Mononuclear cell (primary cell): ENCODE data around the gene JAK1. TPM values are rescaled to one million over a fixed set of nuclear protein-coding genes. Genes with fewer than 3 reads are reported as not detected.

Experiments
- H3K27me3 ChIP-seq: 2 replicates; pipeline ENCODE4 v1.6.0; 2011; ENCODE audit warnings: low read length, control low read depth; ENCODE audit not compliant: insufficient read depth
- H3K4me1 ChIP-seq: 2 replicates; pipeline ENCODE4 v1.5.1; 2011; ENCODE audit warnings: mild to moderate bottlenecking, low read length, control low read depth; ENCODE audit not compliant: insufficient read depth
- H3K4me3 ChIP-seq: 2 replicates; pipeline ENCODE4 v1.5.1; 2011; ENCODE audit warnings: mild to moderate bottlenecking, low read length, moderate library complexity
- H3K9me3 ChIP-seq: 2 replicates; pipeline ENCODE4 v1.5.1; 2011; ENCODE audit warnings: low read depth, mild to moderate bottlenecking, control low read depth, low read length
- total RNA-seq: library from RNA; depleted of rRNA; stranded (reverse); fragments of >200 nt; gene quantifications from one replicate; pipeline ENCODE4 v1.2.3, GENCODE V29; 2012

JAK1 gene
- total RNA-seq, 1 donor, result 345 TPM

DNA sequence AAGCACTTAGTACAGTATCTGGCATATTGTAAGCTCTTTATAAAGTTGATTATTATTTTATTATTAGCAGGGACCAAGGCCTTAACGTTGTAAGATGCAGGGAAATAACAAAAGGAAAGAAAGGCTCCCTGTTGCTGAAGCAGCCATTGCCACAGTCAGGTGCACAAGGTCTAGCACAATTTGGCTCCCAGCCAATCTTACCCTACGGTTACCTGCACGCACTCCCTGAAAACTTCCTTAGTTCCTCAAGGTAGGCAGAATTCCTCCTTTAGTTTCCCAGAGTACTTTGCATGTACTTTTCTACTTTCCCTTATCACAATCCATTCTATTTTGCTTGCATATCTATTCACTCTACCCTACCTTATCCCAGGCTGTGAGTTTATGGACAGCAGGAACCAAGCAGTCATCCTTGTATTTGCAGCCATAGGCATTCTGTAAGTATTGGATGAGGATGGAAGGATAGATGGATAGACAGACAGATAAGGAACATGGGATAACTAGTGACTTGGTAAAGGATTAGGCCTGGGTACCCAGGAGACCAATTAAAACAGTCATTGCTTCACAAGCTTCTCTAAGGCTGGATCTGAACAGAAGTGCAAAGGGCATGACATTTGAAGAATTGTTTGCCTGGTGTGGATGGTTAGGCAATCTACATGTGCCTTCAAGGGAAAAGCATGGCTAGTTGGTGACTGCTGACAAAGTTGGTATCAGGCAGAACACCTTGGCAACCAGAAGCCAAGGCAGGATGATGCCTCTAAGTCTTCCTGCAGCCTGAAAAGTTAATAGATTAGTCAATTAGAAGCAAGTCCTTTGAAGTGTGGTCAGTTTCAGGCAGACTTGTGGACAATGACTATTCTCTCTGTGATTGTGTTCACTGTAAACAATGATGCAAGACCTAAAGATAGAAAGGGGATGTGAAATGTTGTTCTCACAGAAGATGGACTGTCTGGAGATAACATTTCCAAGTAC, 20.8 kb upstream of the JAK1 start:
- Histone ChIP-seq H3K9me3 (no peaks in the 10 kb centered on the region), H3K4me1 (peaks cover 20% of the 10 kb centered on the region), H3K4me3 (no peak overlapping the region), H3K27me3 (no peaks in the 10 kb centered on the region)

DNA sequence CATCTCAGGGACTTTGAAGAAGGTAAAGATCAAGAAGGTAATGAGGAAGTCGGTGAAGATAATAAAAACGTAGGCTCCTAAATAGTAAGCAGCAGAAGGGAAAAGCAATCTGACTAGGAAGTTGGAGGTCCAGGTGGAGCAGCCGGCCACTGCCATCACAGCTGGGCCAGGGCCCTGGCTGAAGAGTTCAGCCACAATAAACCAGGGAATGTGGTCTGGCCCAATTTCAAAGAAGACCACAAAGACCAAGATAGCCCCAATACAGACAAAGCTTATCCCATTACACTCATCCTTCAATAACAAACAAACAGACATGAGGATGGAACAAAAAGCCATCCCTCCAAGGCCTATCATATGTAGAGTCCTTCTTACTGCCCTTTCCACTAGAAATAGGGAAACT, 18.4 kb upstream of the JAK1 start:
- no peak overlapping the region for H3K4me3 ChIP-seq
- peaks cover 20% of the 10 kb centered on the region for H3K4me1 ChIP-seq
- no peaks in the 10 kb centered on the region for H3K9me3 ChIP-seq

DNA sequence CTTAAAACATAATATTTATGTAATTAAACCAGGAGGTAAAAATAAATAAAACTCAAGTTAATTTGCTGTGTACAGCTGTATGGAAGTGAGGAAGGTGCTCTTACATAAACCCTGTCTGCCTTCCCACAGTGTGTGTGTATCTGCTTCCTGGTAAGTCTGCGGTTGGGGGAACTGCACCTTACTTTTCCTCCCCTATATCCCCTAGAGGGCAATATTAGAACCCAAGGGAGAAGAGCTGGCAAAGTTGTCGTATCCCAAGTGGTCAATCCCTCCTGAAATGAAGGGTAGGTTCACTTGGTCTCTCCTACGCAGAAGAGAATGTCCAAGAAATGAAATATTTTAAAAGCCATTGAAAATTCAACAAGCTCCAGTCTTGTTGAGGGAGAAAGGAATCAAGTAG, 17.8 kb upstream of the JAK1 start:
- H3K9me3 ChIP-seq, result no peaks in the 10 kb centered on the region
- H3K27me3 ChIP-seq, result no peaks in the 10 kb centered on the region
- H3K4me1 ChIP-seq, result peaks cover 20% of the 10 kb centered on the region
- no peak overlapping the region for H3K4me3 ChIP-seq

More for the DNA sequence above, 18.4 kb upstream of the JAK1 start:
- H3K27me3 ChIP-seq, result no peaks in the 10 kb centered on the region

DNA sequence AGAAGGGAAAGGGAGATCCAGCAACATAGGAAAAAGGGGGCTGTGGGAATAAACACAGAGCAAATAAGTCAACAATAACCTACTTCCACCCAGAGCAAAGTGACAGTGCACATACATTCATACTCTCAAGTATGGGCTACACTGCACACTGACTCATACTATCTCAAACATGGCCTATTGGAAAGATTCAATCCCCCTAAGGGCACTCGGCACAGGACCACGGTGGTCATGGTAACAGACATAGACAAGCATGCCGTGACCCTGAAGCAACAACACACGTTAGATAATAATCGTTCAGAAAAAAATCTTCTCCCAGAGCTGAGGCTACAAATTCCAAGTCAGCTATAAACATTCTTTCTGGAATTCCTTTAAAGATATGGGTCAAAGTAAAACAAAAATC, 16.8 kb upstream of the JAK1 start:
- H3K4me3 ChIP-seq, result no peak overlapping the region
- H3K27me3 ChIP-seq, result no peaks in the 10 kb centered on the region
- H3K9me3 ChIP-seq, result no peaks in the 10 kb centered on the region
- peaks cover 16% of the 10 kb centered on the region for H3K4me1 ChIP-seq

DNA sequence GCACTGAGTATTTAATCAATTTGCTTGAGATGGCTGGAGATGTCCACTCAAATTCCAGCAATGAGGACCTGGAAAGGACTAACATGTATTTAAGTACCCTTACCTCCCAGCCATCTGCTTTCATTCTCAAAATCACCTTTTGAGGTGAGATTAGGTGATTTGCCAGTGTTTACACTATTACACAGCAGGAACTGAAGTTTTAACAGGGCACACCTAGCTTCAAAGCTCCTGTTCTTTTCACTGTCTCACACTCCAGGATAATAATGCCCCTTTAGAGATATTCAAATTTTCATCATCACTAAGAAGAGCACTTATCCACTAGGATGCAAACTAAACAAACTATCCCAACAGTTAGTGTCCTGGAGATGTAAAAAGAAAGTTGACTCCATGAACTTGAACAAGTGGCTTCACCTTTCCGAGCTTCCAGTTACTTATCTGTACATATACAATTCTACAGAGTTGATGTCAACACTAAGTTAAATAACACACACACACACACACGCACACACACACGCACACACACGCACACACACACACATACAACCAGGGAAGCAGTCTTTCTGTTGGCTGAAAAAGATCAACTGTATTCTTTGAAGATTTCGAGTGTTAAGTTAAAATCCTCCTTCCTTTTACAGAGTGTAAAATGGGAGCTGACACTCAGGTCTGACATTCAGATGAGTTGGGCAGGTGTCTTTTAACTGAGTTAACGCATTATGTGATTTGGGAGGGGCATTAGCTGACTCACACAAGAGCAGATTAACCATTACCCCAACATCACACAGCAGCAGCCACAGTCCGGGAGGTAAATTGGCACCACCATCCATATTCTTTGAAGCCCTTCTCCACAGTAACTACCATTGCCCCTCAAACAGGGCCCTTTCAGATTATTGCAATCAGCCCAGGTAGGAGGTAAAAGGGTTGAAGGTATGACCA, 15.5 kb upstream of the JAK1 start:
- H3K4me1 ChIP-seq, result peaks cover 4% of the 10 kb centered on the region
- H3K27me3 ChIP-seq, result no peaks in the 10 kb centered on the region
- H3K9me3 ChIP-seq, result no peaks in the 10 kb centered on the region
- H3K4me3 ChIP-seq, result no peak overlapping the region

DNA sequence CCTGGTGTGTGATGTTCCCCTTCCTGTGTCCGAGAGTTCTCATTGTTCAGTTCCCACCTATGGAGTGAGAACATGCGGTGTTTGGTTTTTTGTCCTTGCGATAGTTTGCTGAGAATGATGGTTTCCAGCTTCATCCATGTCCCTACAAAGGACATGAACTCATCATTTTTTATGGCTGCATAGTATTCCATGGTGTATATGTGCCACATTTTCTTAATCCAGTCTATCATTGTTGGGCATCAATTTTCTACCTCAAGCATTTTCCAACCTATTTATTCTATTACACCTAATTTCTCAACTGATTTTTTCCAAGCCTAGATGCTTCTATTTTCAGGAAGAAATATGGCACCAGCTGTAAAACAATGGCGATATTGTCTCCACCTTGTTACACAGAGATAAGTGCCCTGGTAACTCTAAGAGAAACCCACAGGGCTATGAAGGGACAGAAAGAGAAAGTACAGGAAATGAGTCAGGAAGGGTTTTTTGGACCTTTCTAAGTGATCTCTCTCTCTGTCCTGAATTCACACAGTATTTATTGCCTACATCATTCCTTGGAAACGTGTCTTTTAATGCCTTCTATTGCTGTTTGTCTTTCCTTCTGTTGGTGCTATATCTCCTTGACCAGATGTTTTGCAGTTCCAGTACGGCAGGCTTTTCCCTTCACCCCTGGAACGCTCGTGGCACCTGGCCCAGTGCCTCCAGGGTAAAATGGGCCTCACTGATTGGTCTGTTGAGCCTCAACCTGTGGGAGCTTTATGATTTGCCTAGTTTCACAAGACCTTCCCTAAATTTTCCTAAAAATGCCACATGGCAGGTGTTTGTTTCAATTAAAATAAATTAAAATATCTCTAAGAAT, 14.6 kb upstream of the JAK1 start:
- no peaks in the 10 kb centered on the region for H3K4me1 ChIP-seq
- no peaks in the 10 kb centered on the region for H3K9me3 ChIP-seq
- no peaks in the 10 kb centered on the region for H3K27me3 ChIP-seq
- H3K4me3 ChIP-seq, result no peak overlapping the region

DNA sequence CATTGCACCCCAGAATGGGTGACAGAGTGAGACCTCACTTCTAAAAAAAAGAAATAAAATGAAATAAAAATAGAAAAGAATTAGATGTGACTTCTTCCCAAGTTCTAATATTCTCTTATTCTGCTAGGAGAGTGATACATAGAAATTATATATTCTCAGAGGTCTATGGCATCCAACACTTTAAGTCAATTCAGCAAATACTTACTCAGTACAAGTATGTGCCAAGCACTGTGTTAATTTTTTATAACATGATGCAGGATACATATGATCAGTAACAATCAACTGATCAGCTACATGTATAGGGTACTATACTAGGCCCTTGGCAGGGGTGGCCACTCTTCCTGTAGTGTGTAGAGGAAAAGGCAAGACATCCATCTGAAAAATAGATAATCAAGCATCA, 13.0 kb upstream of the JAK1 start:
- Histone ChIP-seq H3K4me3 (no peak overlapping the region), H3K27me3 (no peaks in the 10 kb centered on the region), H3K4me1 (no peaks in the 10 kb centered on the region), H3K9me3 (no peaks in the 10 kb centered on the region)

DNA sequence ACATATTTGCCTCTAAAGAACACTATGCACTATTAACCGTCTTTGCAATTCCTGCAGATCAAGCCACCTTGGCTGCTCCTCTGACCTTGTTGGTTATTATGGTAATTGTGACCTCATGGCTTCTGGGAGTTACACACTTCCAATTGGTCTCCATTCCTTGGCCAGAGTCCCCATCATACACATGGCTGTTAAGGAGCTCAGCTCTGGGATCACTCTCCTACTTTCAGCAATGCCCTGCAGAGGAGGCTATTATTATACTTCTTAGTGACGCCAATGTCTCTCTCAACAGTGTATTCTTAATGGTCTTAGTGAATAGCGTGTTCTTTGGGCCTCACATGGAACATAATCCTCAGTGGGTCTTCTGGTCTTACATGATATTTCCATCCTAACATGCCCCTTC, 10.0 kb upstream of the JAK1 start:
- Histone ChIP-seq H3K9me3 (no peaks in the 10 kb centered on the region), H3K4me3 (no peak overlapping the region), H3K4me1 (no peaks in the 10 kb centered on the region), H3K27me3 (no peaks in the 10 kb centered on the region)

DNA sequence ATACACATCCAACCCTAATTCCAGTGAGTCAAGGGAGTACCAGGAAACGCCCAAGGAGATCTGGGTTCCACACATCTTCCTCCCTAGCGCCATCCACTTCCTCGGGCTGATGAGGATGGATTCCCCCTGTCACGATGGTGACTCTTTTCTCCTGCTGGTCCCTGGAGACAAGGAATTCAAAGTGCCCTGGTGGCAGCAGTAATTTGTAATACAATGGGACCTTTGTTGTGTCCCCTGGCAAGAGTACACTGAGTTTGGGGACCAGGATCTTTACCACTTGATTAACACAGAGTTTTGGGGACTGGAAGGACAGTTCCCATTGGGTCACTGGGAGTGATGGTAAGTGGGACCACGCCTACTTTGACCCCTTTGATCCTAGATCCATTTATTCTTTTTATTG, 9.4 kb upstream of the JAK1 start:
- no peaks in the 10 kb centered on the region for H3K9me3 ChIP-seq
- no peaks in the 10 kb centered on the region for H3K4me1 ChIP-seq
- no peak overlapping the region for H3K4me3 ChIP-seq
- no peaks in the 10 kb centered on the region for H3K27me3 ChIP-seq

DNA sequence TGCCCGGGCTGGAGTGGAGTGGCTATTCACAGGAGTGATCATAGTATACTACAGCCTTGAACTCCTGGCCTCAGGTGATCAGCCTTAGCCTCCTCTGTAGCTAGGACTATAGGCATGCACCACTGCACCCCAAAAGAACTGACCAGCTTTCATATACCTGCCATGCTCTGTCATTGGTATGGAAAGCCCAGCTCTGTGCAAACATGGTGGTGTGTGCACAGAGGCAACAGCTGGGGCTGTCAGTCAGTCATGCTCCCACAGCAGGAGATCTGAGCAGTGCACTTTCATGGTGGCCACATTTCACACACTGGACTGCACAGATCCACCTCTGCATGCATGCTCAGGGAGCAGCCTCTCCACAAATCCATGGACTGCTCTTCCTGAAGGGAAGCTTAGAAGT, 8.8 kb upstream of the JAK1 start:
- Histone ChIP-seq H3K9me3 (no peaks in the 10 kb centered on the region), H3K4me3 (no peak overlapping the region), H3K27me3 (no peaks in the 10 kb centered on the region), H3K4me1 (no peaks in the 10 kb centered on the region)

DNA sequence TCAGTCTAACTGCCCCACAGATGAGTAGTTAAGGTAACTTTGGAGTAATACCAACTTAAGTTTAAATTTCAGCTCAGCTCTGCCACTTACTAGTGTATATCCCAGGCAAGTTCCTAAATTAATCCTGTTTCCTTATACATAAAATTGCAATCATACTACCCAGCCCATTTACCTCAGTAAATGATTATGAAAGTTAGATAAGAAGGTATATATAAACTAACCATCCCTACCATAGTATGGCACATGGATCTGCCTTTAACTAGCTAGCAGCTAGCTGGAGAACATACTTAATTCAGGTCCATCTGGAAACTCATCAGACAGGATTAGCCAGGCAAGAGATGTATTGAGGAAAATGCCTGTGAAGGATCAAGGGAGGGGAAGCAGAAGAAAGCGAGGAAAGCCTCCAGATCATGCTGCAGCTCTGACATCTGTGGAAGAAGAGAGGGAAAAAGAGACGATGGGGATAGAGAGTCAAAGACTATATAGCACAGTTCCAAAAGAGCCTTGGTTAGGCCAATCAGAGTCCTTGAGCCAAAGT, 8.0 kb upstream of the JAK1 start:
- no peaks in the 10 kb centered on the region for H3K27me3 ChIP-seq
- H3K4me1 ChIP-seq, result no peaks in the 10 kb centered on the region
- H3K9me3 ChIP-seq, result no peaks in the 10 kb centered on the region
- H3K4me3 ChIP-seq, result no peak overlapping the region

DNA sequence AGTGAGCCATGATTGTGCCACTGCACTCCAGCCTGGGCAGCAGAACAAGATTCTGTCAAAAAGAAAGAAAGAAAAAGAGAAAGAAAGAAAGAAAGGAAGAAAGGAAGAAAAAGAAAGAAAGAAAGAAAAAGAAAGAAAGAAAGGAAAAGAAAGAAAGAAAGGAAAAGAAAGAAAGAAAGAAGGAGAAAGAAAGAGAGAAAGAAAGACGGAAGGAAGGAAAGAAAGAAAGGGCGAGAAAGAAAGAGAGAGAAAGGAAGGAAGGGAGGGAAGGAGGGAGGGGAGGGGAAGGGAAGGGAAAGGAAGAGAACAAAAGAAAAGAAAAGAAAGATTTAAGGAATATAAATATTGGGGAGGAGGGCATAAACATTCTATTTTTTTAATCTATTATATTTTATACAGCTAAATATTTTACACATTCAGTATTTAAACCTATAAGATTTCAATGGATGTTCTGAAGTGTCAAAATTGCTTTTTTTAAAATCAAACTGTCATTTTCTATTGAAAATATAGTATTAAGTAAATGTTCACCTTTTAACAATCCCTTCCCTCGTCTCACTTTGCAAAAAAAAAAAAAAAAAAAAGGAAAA, 6.8 kb upstream of the JAK1 start:
- Histone ChIP-seq H3K4me1 (no peaks in the 10 kb centered on the region), H3K9me3 (no peaks in the 10 kb centered on the region), H3K27me3 (no peaks in the 10 kb centered on the region), H3K4me3 (no peak overlapping the region)

DNA sequence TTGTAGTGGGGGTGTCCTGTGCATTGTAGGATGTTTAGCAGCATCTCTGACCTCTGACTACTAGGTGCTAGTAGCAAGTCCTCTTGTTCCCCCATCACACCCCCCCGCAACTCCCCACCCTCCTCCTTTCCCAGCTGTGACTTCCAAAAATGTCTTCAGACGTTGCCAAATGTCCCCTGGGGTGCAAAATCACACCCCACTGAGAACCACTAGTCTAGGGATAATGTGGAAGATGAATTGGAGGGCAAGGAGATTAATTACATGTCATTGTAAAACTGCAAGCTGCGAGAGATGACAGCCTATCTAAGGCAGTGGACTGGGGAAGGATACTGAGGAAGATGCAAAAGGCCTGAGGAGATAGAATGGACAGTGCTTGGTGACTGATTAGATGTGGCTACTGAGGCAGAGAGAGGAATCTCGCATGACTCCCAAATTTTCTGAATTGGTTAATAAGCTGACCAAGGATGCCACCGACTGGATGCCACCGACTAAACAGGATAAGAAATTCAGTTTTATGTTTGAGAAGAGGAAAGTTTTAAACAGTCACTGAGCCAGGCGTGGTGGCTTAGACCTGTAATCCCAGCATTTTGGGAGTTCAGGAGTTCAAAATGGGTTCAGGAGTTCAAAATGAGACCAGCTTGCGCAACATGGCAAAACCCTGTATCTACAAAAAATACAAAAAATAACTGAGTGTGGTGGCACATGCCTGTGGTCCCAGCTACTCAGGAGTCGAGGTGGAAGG, 3.1 kb upstream of the JAK1 start:
- no peaks in the 10 kb centered on the region for H3K27me3 ChIP-seq
- no peaks in the 10 kb centered on the region for H3K9me3 ChIP-seq
- no peak overlapping the region for H3K4me3 ChIP-seq
- peaks cover 19% of the 10 kb centered on the region for H3K4me1 ChIP-seq
